Smooth muscle cell (in vitro differentiated cells): ENCODE measurements around the gene STX4. TPM values are rescaled to one million over a fixed set of nuclear protein-coding genes. Genes with fewer than 3 reads are reported as not detected.

Experiments
- DNase-seq: peaks from one replicate; lab custom pipeline; 2025; ENCODE audit not compliant: unreplicated experiment; lab: John Stamatoyannopoulos, UW
- H2AFZ ChIP-seq: fragments of 200-600 bp; sonication (generic); 2 replicates; pipeline ENCODE4 v1.6.0; 2016; ENCODE audit warnings: antibody characterized with exemption, low read depth, mild to moderate bottlenecking
- H3F3A ChIP-seq: fragments of 200-600 bp; sonication (generic); 2 replicates; pipeline ENCODE4 v1.6.0; 2017; ENCODE audit warnings: antibody characterized with exemption, low read depth
- H3K27ac ChIP-seq: fragments of 200-600 bp; sonication (generic); 2 replicates; pipeline ENCODE4 v1.5.1; 2016; ENCODE audit warnings: low read depth, mild to moderate bottlenecking
- H3K27me3 ChIP-seq: fragments of 200-600 bp; sonication (generic); 2 replicates; pipeline ENCODE4 v1.6.1; 2016; ENCODE audit warnings: low read depth, mild to moderate bottlenecking
- H3K36me3 ChIP-seq: fragments of 200-600 bp; sonication (generic); 2 replicates; pipeline ENCODE4 v1.5.1; 2016; ENCODE audit warnings: low read depth
- H3K4me1 ChIP-seq: fragments of 200-600 bp; sonication (generic); 2 replicates; pipeline ENCODE4 v1.5.1; 2016; ENCODE audit warnings: low read depth
- H3K4me2 ChIP-seq: fragments of 200-600 bp; sonication (generic); 2 replicates; pipeline ENCODE4 v1.6.0; 2016; ENCODE audit warnings: mild to moderate bottlenecking
- H3K4me3 ChIP-seq: fragments of 200-600 bp; sonication (generic); 2 replicates; pipeline ENCODE4 v1.5.1; 2016; ENCODE audit warnings: mild to moderate bottlenecking
- H3K79me2 ChIP-seq: fragments of 200-600 bp; sonication (generic); 2 replicates; pipeline ENCODE4 v1.6.0; 2016; ENCODE audit warnings: low read depth, mild to moderate bottlenecking
- H3K9ac ChIP-seq: fragments of 200-600 bp; sonication (generic); 2 replicates; pipeline ENCODE4 v1.6.0; 2016; ENCODE audit warnings: low read depth
- H3K9me3 ChIP-seq: fragments of 200-600 bp; sonication (generic); replicated peaks from 2 replicates; pipeline ENCODE4 v1.5.1; 2016; ENCODE audit warnings: low read depth
- H4K20me1 ChIP-seq: fragments of 200-600 bp; sonication (generic); 2 replicates; pipeline ENCODE4 v1.6.0; 2016; ENCODE audit warnings: low read depth
- WGBS: methylation state at CpG from one replicate; pipeline ENCODE4 v1.1.7; 2016; ENCODE audit warnings: low lambda C conversion rate; 5-methylcytosine and 5-hydroxymethylcytosine counted together
- polyA plus RNA-seq: library from polyadenylated mRNA; unstranded; fragments of >200 nt; fragmentation: Nextera tagmentation; extraction: Ambion mirVana; gene quantifications from 2 replicates; pipeline ENCODE4 v1.2.1, GENCODE V29; 2016
- total RNA-seq: library from RNA; depleted of rRNA; stranded (reverse); fragments of >200 nt; gene quantifications from 2 replicates; pipeline ENCODE4 v1.2.3, GENCODE V29; 2014
- TF ChIP-seq, protein P1 (sequence below): fragments of 200-600 bp; sonication (generic); IDR thresholded peaks from 2 replicates; pipeline ENCODE4 v1.5.1; 2017; ENCODE audit warnings: borderline replicate concordance, mild to moderate bottlenecking, antibody characterized with exemption; ENCODE audit not compliant: insufficient read depth, poor library complexity, severe bottlenecking

STX4 gene
- total and polyA plus RNA-seq, 2 experiments from 2014 or later: 23.1 to 50.6 TPM

DNA sequence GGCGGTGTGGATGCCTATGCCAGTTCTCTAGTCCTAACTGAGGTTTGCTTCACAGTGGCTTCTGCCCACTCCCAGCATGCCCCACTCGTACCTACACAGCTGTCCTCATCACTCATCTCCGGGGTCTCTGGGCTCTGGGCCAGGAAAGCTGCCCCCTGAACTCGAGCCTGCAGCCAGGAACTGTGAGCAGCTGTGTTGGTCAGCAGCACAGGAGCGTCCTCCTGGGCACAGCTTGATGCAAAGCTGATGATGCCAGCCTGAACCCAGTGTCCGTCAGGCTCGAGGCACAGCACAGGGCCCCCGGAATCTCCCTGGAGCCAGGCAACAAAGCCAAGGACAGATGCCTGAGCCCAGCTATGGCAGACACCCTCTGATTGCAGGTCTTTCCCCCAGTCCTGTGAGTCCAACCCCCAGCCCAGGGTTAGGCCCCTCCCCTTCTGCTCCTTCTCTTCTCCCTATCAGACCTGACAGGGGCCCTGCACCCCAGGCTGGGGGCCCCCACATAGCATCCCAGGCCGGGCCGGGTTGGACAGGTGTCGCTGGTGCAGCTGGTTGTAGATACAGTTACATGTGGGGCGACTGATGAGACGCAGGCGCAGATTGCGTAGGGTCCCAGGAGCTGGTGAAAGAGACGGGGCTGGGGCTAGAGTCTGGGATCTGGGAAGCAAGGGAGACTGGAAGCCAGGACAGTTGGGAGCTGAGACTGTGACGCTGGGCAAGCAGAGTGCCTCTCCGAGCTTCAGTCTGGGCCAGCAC, 52.7 kb downstream of the STX4 start:
- no peaks in the 10 kb centered on the region for H3K36me3 ChIP-seq
- H3K79me2 ChIP-seq: peaks cover 7% of the 10 kb centered on the region
- H3K4me3 ChIP-seq: no peak overlapping the region
- TF ChIP-seq, protein P1, sequence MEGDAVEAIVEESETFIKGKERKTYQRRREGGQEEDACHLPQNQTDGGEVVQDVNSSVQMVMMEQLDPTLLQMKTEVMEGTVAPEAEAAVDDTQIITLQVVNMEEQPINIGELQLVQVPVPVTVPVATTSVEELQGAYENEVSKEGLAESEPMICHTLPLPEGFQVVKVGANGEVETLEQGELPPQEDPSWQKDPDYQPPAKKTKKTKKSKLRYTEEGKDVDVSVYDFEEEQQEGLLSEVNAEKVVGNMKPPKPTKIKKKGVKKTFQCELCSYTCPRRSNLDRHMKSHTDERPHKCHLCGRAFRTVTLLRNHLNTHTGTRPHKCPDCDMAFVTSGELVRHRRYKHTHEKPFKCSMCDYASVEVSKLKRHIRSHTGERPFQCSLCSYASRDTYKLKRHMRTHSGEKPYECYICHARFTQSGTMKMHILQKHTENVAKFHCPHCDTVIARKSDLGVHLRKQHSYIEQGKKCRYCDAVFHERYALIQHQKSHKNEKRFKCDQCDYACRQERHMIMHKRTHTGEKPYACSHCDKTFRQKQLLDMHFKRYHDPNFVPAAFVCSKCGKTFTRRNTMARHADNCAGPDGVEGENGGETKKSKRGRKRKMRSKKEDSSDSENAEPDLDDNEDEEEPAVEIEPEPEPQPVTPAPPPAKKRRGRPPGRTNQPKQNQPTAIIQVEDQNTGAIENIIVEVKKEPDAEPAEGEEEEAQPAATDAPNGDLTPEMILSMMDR: no peak
- no peak overlapping the region for H3K9ac ChIP-seq
- H3F3A ChIP-seq: no peaks in the 10 kb centered on the region
- H3K27me3 ChIP-seq: no peaks in the 10 kb centered on the region
- no peak for DNase-seq
- WGBS: 96% methylated on average over 18 of the region's 18 CpGs
- no peak overlapping the region for H3K4me2 ChIP-seq
- no peak overlapping the region for H2AFZ ChIP-seq
- no peaks in the 10 kb centered on the region for H3K4me1 ChIP-seq
- H3K9me3 ChIP-seq: no peaks in the 10 kb centered on the region
- H3K27ac ChIP-seq: no peak overlapping the region
- H4K20me1 ChIP-seq: peaks cover 49% of the 10 kb centered on the region

DNA sequence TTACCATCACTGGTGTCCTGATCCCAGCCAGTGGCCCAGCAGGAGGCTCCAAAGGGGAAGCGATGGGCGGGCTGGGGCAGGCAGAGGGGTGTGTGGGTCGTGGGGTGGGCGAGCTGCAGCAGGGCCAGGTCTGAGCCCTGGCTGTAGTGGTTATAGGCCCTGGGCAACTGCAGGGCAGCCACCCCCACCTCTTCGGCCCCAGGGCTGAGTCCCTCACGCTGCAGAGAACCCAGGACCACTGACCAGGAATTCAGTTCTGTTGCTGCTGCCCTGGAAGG, 53.2 kb downstream of the STX4 start:
- no peak overlapping the region for H3K27ac ChIP-seq
- no peak overlapping the region for H3K9ac ChIP-seq
- no peaks in the 10 kb centered on the region for H3K9me3 ChIP-seq
- H3K4me3 ChIP-seq: no peak overlapping the region
- peaks cover 49% of the 10 kb centered on the region for H4K20me1 ChIP-seq
- no peaks in the 10 kb centered on the region for H3K4me1 ChIP-seq
- WGBS: 83% methylated on average over 5 of the region's 6 CpGs
- no peaks in the 10 kb centered on the region for H3K27me3 ChIP-seq
- TF ChIP-seq, protein P1: no peak
- DNase-seq: no peak
- H2AFZ ChIP-seq: no peak overlapping the region
- peaks cover 10% of the 10 kb centered on the region for H3K79me2 ChIP-seq
- H3K36me3 ChIP-seq: no peaks in the 10 kb centered on the region
- no peaks in the 10 kb centered on the region for H3F3A ChIP-seq
- H3K4me2 ChIP-seq: no peak overlapping the region

DNA sequence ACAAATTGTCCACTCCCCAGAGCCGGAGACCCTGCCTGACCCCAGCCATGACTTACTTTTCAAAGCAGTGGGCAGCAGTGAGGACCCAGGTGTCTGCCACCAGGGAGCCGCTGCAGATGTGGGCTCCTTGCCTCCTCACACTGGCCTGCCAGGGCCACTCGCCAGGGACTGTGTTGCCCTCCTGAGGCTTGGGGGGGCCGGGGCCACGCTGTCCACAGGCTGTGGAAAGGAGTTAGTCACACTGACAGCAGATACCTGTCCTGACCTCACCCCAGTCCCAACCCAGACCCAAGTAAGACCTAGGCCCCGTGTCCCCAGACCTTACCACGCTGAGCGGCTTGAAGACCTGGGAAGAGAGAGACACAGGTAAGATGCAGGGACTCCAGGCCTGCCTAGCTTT, 54.1 kb downstream of the STX4 start:
- no peaks in the 10 kb centered on the region for H3K36me3 ChIP-seq
- H3K9ac ChIP-seq: no peak overlapping the region
- peaks cover 48% of the 10 kb centered on the region for H4K20me1 ChIP-seq
- no peak for DNase-seq
- over 99% methylated on average over 8 of the region's 8 CpGs for WGBS
- H3K79me2 ChIP-seq: peaks cover 17% of the 10 kb centered on the region
- no peaks in the 10 kb centered on the region for H3K4me1 ChIP-seq
- no peaks in the 10 kb centered on the region for H3K9me3 ChIP-seq
- no peak overlapping the region for H3K4me2 ChIP-seq
- no peak overlapping the region for H2AFZ ChIP-seq
- H3F3A ChIP-seq: no peaks in the 10 kb centered on the region
- no peak overlapping the region for H3K27ac ChIP-seq
- no peaks in the 10 kb centered on the region for H3K27me3 ChIP-seq
- TF ChIP-seq, protein P1: no peak
- H3K4me3 ChIP-seq: no peak overlapping the region

DNA sequence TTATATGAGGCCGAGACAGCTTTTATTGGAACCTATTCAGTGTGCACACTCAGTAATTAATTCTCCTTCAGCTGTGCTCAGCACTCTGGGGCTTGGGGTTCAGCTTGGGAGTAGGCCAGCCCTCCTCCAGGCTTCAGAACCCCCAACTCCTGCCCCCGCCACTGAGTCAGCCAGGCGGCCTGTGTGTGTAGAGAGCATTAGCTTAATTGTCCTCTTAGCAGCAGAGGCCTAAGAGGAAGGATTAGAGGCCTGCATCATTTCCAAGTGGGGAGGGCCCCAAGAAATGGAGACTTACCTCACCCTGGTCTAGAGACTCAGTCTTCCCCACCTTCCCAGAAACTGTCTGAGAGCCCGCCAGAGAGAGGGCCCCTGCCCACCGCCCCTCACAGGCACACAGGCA, 54.6 kb downstream of the STX4 start:
- Histone ChIP-seq H3K4me1 (no peaks in the 10 kb centered on the region), H3K79me2 (peaks cover 22% of the 10 kb centered on the region), H3K27ac (no peak overlapping the region), H3K9me3 (no peaks in the 10 kb centered on the region), H3K9ac (no peak overlapping the region), H3K36me3 (no peaks in the 10 kb centered on the region), H3K4me2 (no peak overlapping the region), H3F3A (no peaks in the 10 kb centered on the region), H3K27me3 (no peaks in the 10 kb centered on the region), H2AFZ (no peak overlapping the region), H3K4me3 (no peak overlapping the region), H4K20me1 (peaks cover 48% of the 10 kb centered on the region)
- TF ChIP-seq, protein P1: no peak
- no peak for DNase-seq
- 86% methylated on average over 5 of the region's 5 CpGs for WGBS
